IPS-18c (cell line): ENCODE results near the gene PLD1.
"Not testable (repeated sequence)": the region's sequence is repeated elsewhere in the genome, so short reads cannot be mapped to it uniquely, and the experiment has no call there.

Source experiments
- H3K4me3 ChIP-seq: 2 replicates; pipeline ENCODE4 v1.7.0; 2013; ENCODE audit warnings: low read depth, mild to moderate bottlenecking, low read length, moderate library complexity; ENCODE audit not compliant: insufficient read depth
- H3K9me3 ChIP-seq: one replicate; pipeline ENCODE4 v1.6.1; 2013; ENCODE audit warnings: mild to moderate bottlenecking, low read length, moderate library complexity; ENCODE audit not compliant: control insufficient read depth, insufficient read depth

The PLD1 gene

GRCh38 chr3:171711461-171712170 is 98.7 kb downstream of the PLD1 start:
- Histone ChIP-seq H3K9me3 (no peaks in the 10 kb centered on the region), H3K4me3 (no peak overlapping the region)

DNA sequence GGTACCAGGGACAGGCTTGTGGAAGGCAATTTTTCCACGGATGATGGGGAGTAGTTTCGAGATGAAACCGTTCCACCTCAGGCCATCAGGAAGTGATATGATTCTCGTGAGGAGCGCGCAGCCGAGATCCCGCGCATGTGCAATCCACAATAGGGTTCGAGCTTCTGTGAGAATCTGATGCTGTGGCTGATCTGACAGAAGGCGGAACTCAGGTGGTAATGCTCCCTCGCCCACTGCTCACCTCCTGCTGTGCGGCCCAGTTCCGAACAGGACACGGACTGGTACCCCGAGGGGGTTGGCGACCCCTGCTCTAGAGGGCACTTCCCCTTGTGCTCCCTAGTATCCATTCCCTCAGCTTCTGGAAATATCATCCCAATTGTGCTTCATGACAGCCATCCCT is 99.9 kb downstream of the PLD1 start:
- no peak overlapping the region for H3K4me3 ChIP-seq
- H3K9me3 ChIP-seq = no peaks in the 10 kb centered on the region

- Histone ChIP-seq H3K4me3 (no peak overlapping the region), H3K9me3 (no peaks in the 10 kb centered on the region)
These were observed 105.5 kb downstream of the PLD1 start for GRCh38 chr3:171704814-171705213.

GRCh38 chr3:171704002-171704401 is 106.3 kb downstream of the PLD1 start:
- H3K9me3 ChIP-seq = no peaks in the 10 kb centered on the region
- no peak overlapping the region for H3K4me3 ChIP-seq

DNA sequence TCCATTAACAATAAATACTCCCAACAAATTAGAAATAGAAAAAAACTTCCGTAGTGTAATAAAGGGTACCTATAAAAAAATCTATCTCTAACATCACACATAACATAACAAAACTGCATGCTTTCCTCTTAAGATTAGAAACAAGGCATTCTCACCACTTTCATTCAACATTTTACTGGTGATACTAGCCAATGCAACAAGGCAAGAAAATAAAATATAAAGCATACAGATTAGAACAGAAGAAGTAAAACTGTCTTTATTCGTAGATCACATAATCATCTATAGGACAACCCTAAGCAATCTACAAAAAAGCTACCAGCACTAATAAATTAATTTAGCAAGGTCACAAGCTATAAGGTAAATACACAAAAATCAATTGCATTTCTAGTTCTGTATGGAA is 107.1 kb downstream of the PLD1 start:
- H3K9me3 ChIP-seq = no peaks in the 10 kb centered on the region
- no peak overlapping the region for H3K4me3 ChIP-seq

- no peaks in the 10 kb centered on the region for H3K9me3 ChIP-seq
- no peak overlapping the region for H3K4me3 ChIP-seq
These were observed 109.6 kb downstream of the PLD1 start for GRCh38 chr3:171700653-171701052.

- no peak overlapping the region for H3K4me3 ChIP-seq
These were observed 110.1 kb downstream of the PLD1 start for GRCh38 chr3:171700157-171700556.

DNA sequence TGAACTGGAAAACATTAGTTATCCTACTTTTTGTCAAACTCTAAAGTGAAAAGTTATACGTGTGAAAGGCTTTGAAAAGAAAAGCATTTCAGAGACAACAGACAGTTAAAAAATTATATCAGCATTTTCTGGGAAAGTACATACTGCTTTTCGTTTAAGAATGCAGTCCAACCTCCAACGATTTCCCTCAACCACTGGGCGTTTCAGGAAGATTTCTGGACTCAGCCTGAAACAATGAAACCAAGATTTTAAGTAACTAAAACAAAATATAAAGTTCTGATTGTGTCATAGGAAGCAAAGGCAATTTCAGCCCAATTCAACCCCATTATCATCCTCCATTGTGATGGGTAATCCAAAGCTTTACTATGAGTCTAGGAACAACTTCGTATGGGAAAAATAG is 110.7 kb downstream of the PLD1 start:
- no peaks in the 10 kb centered on the region for H3K9me3 ChIP-seq
- H3K4me3 ChIP-seq = no peak overlapping the region

More at GRCh38 chr3:171700157-171700556, 110.1 kb downstream of the PLD1 start:
- no peaks in the 10 kb centered on the region for H3K9me3 ChIP-seq

GRCh38 chr3:171696805-171697204 is 113.5 kb downstream of the PLD1 start:
- no peak overlapping the region for H3K4me3 ChIP-seq
- H3K9me3 ChIP-seq = no peaks in the 10 kb centered on the region

GRCh38 chr3:171695426-171695825 is 114.9 kb downstream of the PLD1 start:
- no peak overlapping the region for H3K4me3 ChIP-seq
- no peaks in the 10 kb centered on the region for H3K9me3 ChIP-seq

DNA sequence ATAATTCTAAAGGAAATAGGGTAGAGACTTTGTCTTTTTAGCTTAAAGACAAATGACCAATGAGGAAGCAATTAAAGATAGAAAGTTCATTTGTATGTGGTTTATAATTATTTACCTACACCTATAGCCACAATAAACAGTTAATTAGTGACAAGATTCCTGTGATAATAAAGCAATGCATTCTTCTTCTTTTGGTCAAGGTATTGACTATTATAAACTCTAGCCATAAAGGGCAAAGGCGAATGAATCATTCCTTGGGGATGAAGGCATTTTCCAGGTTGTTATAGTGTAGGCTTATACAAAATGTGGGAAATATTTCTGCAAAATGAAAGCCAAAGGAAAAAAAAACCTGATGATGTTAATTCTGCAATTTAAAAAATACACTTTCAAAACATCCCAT is 115.4 kb downstream of the PLD1 start:
- Histone ChIP-seq H3K4me3 (no peak overlapping the region), H3K9me3 (no peaks in the 10 kb centered on the region)

DNA sequence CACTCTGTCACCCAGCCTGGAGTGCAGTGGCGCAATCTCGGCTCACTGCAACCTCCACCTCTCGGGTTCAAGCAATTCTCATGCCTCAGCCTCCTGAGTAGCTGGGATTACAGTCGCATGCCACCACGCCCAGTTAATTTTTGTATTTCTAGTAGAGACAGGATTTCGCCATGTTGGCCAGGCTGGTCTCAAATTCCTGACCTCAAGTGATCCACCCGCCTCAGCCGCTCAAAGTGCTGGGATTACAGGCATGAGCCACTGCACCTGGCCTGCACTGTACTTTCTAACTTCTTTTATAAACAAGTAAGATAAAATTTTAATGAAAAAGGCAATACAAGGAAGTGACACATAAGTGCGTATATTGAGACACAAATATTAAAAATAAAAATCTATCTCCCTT is 117.7 kb downstream of the PLD1 start:
- not testable (repeated sequence) for H3K9me3 ChIP-seq, H3K4me3 ChIP-seq

DNA sequence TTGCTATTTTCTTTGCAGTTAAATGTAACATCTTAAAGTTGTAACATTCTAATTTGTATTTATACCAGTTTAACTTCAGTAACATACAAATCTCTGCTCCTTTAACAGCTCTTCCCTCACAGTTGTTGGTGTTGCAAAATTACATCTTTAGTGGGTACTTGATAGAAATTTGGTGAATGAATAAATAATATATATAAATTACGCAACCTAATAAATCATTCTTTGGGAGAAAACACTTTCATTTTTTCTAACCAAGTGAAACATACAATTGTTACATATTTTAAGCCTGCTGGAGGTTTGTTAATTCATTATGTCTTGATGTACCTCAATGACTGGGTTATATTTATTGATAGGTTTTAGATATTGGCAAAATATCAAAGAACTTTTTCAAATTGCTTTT is 118.8 kb downstream of the PLD1 start:
- Histone ChIP-seq H3K9me3 (no peaks in the 10 kb centered on the region), H3K4me3 (no peak overlapping the region)

- H3K9me3 ChIP-seq = no peaks in the 10 kb centered on the region
- no peak overlapping the region for H3K4me3 ChIP-seq
These were observed 120.0 kb downstream of the PLD1 start for GRCh38 chr3:171690281-171690680.

GRCh38 chr3:171688593-171688992 is 121.7 kb downstream of the PLD1 start:
- Histone ChIP-seq H3K4me3 (no peak overlapping the region), H3K9me3 (no peaks in the 10 kb centered on the region)

- no peaks in the 10 kb centered on the region for H3K9me3 ChIP-seq
- no peak overlapping the region for H3K4me3 ChIP-seq
These were observed 122.3 kb downstream of the PLD1 start for GRCh38 chr3:171688002-171688401.

GRCh38 chr3:171687581-171687980 is 122.7 kb downstream of the PLD1 start:
- H3K4me3 ChIP-seq = no peak overlapping the region
- no peaks in the 10 kb centered on the region for H3K9me3 ChIP-seq

GRCh38 chr3:171687064-171687463 is 123.2 kb downstream of the PLD1 start:
- H3K9me3 ChIP-seq = no peaks in the 10 kb centered on the region
- no peak overlapping the region for H3K4me3 ChIP-seq
